Left lung (tissue), 10 donors: Measurements from ENCODE around the gene CHN1. TPM values are rescaled to one million over a fixed set of nuclear protein-coding genes. Genes with fewer than 3 reads are reported as not detected.

ENCODE experiments used
- ATAC-seq: fragments of 200-7000 bp; cut with Tn5 transposase; one replicate; pipeline ENCODE4 v1.9.1; 2020; ENCODE audit warnings: moderate library complexity
- DNase-seq, 4 donors: peaks; one replicate each; pipeline ENCODE4 v3.0.0-alpha.2; 2013 to 2020
- H3K27ac ChIP-seq, 2 donors: fragments of 200-600 bp; sonication (generic) in 1 of 2; one replicate each; pipeline versions ENCODE4 v1.5.0 to v1.8.0; 2020 to 2021
- H3K27me3 ChIP-seq, 2 donors: fragments of 200-600 bp; sonication (generic) in 1 of 2; one replicate each; pipeline versions ENCODE4 v1.5.0 to v1.8.0; 2020 to 2021
- H3K36me3 ChIP-seq, 2 donors: fragments of 200-600 bp; sonication (generic) in 1 of 2; one replicate each; pipeline versions ENCODE4 v1.5.0 to v1.8.0; 2020 to 2021
- H3K4me1 ChIP-seq, 2 donors: fragments of 200-600 bp; one replicate each; pipeline ENCODE4 v1.8.0; 2021
- H3K4me3 ChIP-seq, 2 donors: fragments of 200-600 bp; sonication (generic) in 1 of 2; one replicate each; pipeline versions ENCODE4 v1.5.0 to v1.8.0; 2020 to 2021; ENCODE audit warnings: mild to moderate bottlenecking in 1 of 2
- H3K9me3 ChIP-seq, 2 donors: fragments of 200-600 bp; sonication (generic) in 1 of 2; one replicate each; pipeline versions ENCODE4 v1.5.0 to v1.8.0; 2020 to 2021
- intact Hi-C, 2 donors: fragments of 100-400 bp; cut with DNase I; formaldehyde crosslinking; loops; one replicate each; pipeline versions ENCODE4 v1.11.2 to v1.14.2; 2022
- polyA plus RNA-seq, 6 donors: library from polyadenylated mRNA; unstranded; fragments of 120-200 nt; gene quantifications; one replicate each; pipeline ENCODE4 v1.2.1, GENCODE V29; 2013; ENCODE audit not compliant: insufficient read length in 6 of 6
- total RNA-seq, 2 donors: library from RNA; stranded (reverse); fragmentation: NEBNext Ultra II Directional; extraction: Animal tissue kit (Norgen Biotek cat#: 25700); gene quantifications; one replicate each; pipeline ENCODE4 v1.2.1, GENCODE V29; 2021
- TF ChIP-seq, protein P1 (sequence below), 2 donors: fragments of 200-600 bp; sonication (generic) in 1 of 2; IDR thresholded peaks; one replicate each; pipeline versions ENCODE4 v1.5.0 to v1.8.0; 2021; ENCODE audit warnings: antibody characterized with exemption in 2 of 2
- donor health status: DM: no; HTN: yes; CAD: no.
- donor health status: DM: no; HTN: no; CAD: no.

Gene CHN1
- total and polyA plus RNA-seq, 8 donors, result 27.4 to 170 (median 99.9) TPM

DNA sequence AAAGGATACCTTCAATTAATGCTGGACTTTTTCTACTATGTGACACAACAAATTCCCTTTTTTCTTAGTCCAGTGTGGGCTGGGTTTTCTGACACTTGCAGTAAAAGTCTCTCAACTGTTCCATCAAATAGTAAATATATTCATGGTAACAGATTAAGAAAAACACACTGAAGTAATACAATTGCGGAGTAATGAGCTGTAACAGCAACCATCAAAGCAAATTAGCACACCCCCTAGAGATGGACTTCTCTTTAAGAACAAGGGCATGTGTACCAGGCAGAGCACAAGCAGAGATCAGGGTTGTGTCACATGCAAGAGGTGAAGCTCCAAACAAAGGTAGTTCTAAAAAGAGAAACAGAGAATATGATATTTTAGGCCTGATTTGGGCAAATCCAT lies 168.2 kb downstream of the CHN1 start:
- H3K27me3 ChIP-seq, result no peaks in the 10 kb centered on the region
- no peaks in the 10 kb centered on the region for H3K4me1 ChIP-seq
- no peak overlapping the region for H3K4me3 ChIP-seq
- peak overlapping the region in 1 of 2 donors; percentile 15 for H3K27ac ChIP-seq
- no peaks in the 10 kb centered on the region for H3K36me3 ChIP-seq
- no peaks in the 10 kb centered on the region for H3K9me3 ChIP-seq
- TF ChIP-seq, protein P1, sequence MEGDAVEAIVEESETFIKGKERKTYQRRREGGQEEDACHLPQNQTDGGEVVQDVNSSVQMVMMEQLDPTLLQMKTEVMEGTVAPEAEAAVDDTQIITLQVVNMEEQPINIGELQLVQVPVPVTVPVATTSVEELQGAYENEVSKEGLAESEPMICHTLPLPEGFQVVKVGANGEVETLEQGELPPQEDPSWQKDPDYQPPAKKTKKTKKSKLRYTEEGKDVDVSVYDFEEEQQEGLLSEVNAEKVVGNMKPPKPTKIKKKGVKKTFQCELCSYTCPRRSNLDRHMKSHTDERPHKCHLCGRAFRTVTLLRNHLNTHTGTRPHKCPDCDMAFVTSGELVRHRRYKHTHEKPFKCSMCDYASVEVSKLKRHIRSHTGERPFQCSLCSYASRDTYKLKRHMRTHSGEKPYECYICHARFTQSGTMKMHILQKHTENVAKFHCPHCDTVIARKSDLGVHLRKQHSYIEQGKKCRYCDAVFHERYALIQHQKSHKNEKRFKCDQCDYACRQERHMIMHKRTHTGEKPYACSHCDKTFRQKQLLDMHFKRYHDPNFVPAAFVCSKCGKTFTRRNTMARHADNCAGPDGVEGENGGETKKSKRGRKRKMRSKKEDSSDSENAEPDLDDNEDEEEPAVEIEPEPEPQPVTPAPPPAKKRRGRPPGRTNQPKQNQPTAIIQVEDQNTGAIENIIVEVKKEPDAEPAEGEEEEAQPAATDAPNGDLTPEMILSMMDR (IDR thresholded peaks at IDR 0.05), result no peak
- intact Hi-C loops, result no loop called here
- no peak for ATAC-seq
- no peak for DNase-seq

DNA sequence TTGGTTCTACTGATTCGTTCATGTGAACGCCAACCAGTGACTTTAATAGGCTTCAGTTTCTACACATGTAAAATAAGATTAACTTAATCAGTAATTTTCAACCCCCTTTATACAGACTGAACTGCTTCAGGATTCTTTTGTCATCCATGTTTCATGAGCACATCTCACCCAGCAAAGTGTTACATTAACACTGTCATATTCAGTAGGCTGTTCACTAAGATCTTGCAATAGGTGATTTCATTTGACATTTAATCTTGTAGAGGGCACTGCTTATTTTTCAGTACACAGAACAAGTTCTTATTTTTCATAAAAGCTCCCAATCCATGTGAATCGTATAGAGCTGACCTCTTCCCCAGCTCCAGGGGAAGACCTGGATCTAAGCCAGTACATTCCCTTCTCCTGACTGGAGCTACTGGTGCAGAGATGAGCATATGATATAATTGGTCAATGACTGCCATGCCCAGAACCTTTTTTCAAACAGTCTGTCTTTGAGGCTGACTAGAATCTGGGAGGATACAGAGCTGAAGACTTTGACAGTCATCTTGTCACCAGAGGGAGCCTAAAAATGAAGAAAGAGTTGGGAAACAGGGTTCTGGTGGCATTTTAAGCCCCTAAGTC lies 168.7 kb downstream of the CHN1 start:
- intact Hi-C loops, result no loop called here
- TF ChIP-seq, protein P1 (IDR thresholded peaks at IDR 0.05), result no peak
- no peaks in the 10 kb centered on the region for H3K27me3 ChIP-seq
- H3K4me3 ChIP-seq, result no peak overlapping the region
- peak overlapping the region in 1 of 2 donors; percentile 15 for H3K27ac ChIP-seq
- DNase-seq, result no peak
- H3K36me3 ChIP-seq, result no peaks in the 10 kb centered on the region
- no peak for ATAC-seq
- H3K4me1 ChIP-seq, result no peaks in the 10 kb centered on the region
- no peaks in the 10 kb centered on the region for H3K9me3 ChIP-seq

DNA sequence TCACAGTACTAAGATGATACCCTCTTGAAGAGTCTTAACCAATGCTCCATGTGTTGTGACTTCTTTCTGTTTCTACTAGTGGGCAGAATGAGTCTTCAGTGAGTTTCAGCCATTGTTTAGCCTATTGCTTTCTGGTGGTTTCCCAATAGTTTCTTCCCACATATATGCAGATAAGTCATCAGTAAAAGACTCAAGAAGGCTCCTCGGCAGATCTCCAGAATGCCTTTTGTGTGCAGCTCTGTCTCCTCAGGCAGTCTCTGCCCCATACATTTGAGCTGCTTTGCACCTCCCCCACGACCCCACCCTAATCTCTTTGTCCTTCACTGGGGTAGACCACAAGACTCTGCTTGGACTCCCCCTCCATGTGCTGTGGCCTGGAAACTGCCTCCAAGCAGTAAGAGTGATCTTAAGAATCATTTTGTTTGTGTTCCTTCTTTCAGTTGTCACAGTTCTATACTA lies 169.4 kb downstream of the CHN1 start:
- intact Hi-C loops, result no loop called here
- no peak overlapping the region for H3K4me3 ChIP-seq

DNA sequence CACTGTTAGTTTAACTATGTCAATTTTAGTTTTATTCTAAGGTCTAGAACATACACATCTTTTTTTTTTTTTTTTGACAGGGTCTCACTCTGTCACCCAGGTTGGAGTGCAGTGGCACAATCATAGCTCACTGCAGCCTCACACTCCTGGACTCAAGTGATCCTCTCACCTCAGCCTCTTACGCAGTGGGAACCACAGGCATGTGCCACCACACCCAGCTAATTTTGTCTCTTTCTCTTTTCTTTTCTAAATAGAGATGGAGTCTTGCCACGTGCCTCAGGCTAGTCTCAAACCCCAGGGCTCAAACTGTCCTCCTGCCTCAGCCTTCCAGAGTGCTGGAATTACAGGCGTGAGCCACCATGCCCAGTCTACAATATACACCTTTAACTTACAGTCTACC lies 171.4 kb downstream of the CHN1 start:
- Histone ChIP-seq H3K4me3 (no peak overlapping the region), H3K36me3 (no peaks in the 10 kb centered on the region), H3K27ac (no peak overlapping the region), H3K4me1 (no peaks in the 10 kb centered on the region), H3K9me3 (no peaks in the 10 kb centered on the region), H3K27me3 (no peaks in the 10 kb centered on the region)
- TF ChIP-seq, protein P1 (IDR thresholded peaks at IDR 0.05), result no peak
- intact Hi-C loops, result no loop called here
- ATAC-seq, result no peak
- DNase-seq, result no peak

More for the DNA sequence above, 169.4 kb downstream of the CHN1 start:
- ATAC-seq, result no peak
- Histone ChIP-seq H3K36me3 (no peaks in the 10 kb centered on the region), H3K27me3 (no peaks in the 10 kb centered on the region), H3K4me1 (no peaks in the 10 kb centered on the region), H3K27ac (no peak overlapping the region), H3K9me3 (no peaks in the 10 kb centered on the region)
- TF ChIP-seq, protein P1 (IDR thresholded peaks at IDR 0.05), result no peak
- no peak for DNase-seq

DNA sequence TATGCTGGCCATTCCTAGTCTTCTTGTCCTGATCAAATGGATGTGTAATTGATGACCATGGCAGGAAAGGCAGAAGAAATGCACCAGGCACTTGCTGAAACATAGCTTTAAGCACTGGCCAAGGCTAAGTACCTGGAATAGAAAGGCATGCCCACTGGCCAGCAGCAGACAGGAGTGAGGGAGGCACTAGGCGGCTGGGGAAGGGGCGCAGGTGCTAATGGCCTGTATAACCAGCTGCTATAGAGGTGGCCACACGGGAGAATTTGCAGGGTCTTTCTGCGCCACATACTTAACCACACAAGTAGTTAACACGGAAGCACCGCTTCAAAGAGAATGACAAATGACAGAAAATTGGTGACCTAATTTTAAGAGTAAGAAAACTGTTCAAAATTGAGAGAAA lies 174.6 kb downstream of the CHN1 start:
- no peak for ATAC-seq
- intact Hi-C loops, result no loop called here
- no peak for DNase-seq
- no peak overlapping the region for H3K27ac ChIP-seq
- H3K4me3 ChIP-seq, result no peak overlapping the region
- H3K27me3 ChIP-seq, result no peaks in the 10 kb centered on the region
- no peaks in the 10 kb centered on the region for H3K36me3 ChIP-seq
- H3K9me3 ChIP-seq, result no peaks in the 10 kb centered on the region
- peaks cover 4% of the 10 kb centered on the region in 2 donors for H3K4me1 ChIP-seq
- TF ChIP-seq, protein P1 (IDR thresholded peaks at IDR 0.05), result no peak
